ENCODE data around the gene TSHZ2.

TSHZ2 gene

DNA sequence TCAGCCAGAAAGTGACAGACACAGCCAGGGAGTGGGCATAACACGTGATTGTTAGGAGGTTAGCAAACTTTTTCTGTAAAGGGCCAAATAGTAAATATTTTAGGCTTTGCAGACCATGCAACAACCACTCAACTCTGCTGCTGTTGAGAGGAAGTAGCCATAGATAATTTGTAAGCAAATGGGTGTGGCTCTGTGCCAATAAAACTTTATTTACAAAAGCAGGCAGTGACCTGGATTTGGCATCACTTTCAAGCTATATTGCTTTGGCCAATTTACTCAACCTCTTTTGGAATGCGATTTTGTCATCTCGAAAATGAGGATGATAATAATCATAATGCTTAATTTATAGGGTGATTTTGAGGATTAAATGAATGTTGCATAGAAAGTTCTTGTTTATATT lies 152.6 kb downstream of the TSHZ2 start:
- no peak overlapping the region for H3K4ac ChIP-seq (ENCODE audit: low read depth in 1 of 2, low read length in 2 of 2)
- no peak overlapping the region for H4K91ac ChIP-seq (ENCODE audit: low read length)
- H2BK12ac ChIP-seq (ENCODE audit: low read length in 2 of 2), result no peak overlapping the region
- no peak overlapping the region for H2BK5ac ChIP-seq (ENCODE audit: low read depth, low read length, poor library complexity, severe bottlenecking)
- no peak overlapping the region for H2BK15ac ChIP-seq (ENCODE audit: low read depth, poor library complexity, severe bottlenecking)
- peak overlapping the region; percentile 8 for H3K9ac ChIP-seq (ENCODE audit: low read length)
- H3K36me3 ChIP-seq (ENCODE audit: control insufficient read depth in 1 of 2, insufficient read depth in 2 of 2, low read depth in 1 of 2, low read length in 2 of 2), result no peaks in the 10 kb centered on the region
- H3K27ac ChIP-seq (ENCODE audit: low read length, poor library complexity, severe bottlenecking), result no peak overlapping the region
- H3K4me1 ChIP-seq (ENCODE audit: control insufficient read depth, insufficient read depth, low read depth, low read length), result no peaks in the 10 kb centered on the region
- no peaks in the 10 kb centered on the region for H3K79me1 ChIP-seq (replicated peaks; ENCODE audit: low read length, poor library complexity, severe bottlenecking)
- no peak overlapping the region for H3K4me3 ChIP-seq (ENCODE audit: insufficient read depth in 1 of 2, low read depth in 1 of 2, low read length in 2 of 2)
- no peak overlapping the region for H3K4me2 ChIP-seq (ENCODE audit: low read length, poor library complexity, severe bottlenecking)
- 100% methylated on average over 2 of the region's 3 CpGs for WGBS
- H2AK5ac ChIP-seq (ENCODE audit: low read length, severe bottlenecking), result no peak overlapping the region
- H4K8ac ChIP-seq (ENCODE audit: low read length), result no peak overlapping the region
- no peak overlapping the region for H3K23ac ChIP-seq (ENCODE audit: low read length in 2 of 2)
- H3K18ac ChIP-seq (ENCODE audit: low read depth in 1 of 2, low read length in 2 of 2), result no peak overlapping the region
- no peak for DNase-seq
- H3K14ac ChIP-seq (ENCODE audit: low read length in 2 of 2), result no peak overlapping the region
- no peak overlapping the region for H2AFZ ChIP-seq (ENCODE audit: low read depth, low read length)
- H3K9me3 ChIP-seq (ENCODE audit: control insufficient read depth, low read length), result no peaks in the 10 kb centered on the region
- no peaks in the 10 kb centered on the region for H3K27me3 ChIP-seq (ENCODE audit: control insufficient read depth in 1 of 2, insufficient read depth in 1 of 2, low read length in 2 of 2)
- no peak overlapping the region for H2BK120ac ChIP-seq (ENCODE audit: low read depth, low read length)

DNA sequence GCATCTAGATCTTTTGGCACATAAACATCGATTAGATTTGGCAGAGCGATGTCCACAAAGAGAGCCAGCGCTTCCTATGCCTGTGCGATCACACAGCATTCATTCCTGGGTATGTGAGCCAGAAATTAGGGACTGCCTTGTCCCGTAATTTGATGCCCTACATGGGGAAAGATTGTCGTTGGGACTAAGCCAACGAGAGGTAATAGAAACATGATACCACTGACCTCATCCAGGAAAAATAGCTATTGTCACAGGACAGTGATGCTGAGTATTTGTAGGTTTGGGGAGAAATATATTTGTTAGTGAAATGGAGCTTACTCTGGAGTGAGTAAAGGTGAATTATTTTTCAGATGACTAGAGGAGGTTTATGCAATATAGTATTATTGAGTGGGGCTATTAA lies 154.0 kb downstream of the TSHZ2 start:
- H2BK5ac ChIP-seq (ENCODE audit: low read depth, low read length, poor library complexity, severe bottlenecking), result no peak overlapping the region
- no peaks in the 10 kb centered on the region for H3K79me1 ChIP-seq (replicated peaks; ENCODE audit: low read length, poor library complexity, severe bottlenecking)
- WGBS, result 72% methylated on average over 7 of the region's 7 CpGs
- no peak overlapping the region for H3K9ac ChIP-seq (ENCODE audit: low read length)
- H3K4me2 ChIP-seq (ENCODE audit: low read length, poor library complexity, severe bottlenecking), result no peak overlapping the region
- no peaks in the 10 kb centered on the region for H3K36me3 ChIP-seq (ENCODE audit: control insufficient read depth in 1 of 2, insufficient read depth in 2 of 2, low read depth in 1 of 2, low read length in 2 of 2)
- no peak overlapping the region for H2AK5ac ChIP-seq (ENCODE audit: low read length, severe bottlenecking)
- H3K14ac ChIP-seq (ENCODE audit: low read length in 2 of 2), result no peak overlapping the region
- H2BK12ac ChIP-seq (ENCODE audit: low read length in 2 of 2), result no peak overlapping the region
- H3K18ac ChIP-seq (ENCODE audit: low read depth in 1 of 2, low read length in 2 of 2), result no peak overlapping the region
- H3K27ac ChIP-seq (ENCODE audit: low read length, poor library complexity, severe bottlenecking), result no peak overlapping the region
- H2BK120ac ChIP-seq (ENCODE audit: low read depth, low read length), result no peak overlapping the region
- H3K4me3 ChIP-seq (ENCODE audit: insufficient read depth in 1 of 2, low read depth in 1 of 2, low read length in 2 of 2), result no peak overlapping the region
- DNase-seq, result no peak
- no peak overlapping the region for H2BK15ac ChIP-seq (ENCODE audit: low read depth, poor library complexity, severe bottlenecking)
- H4K91ac ChIP-seq (ENCODE audit: low read length), result no peak overlapping the region
- no peak overlapping the region for H2AFZ ChIP-seq (ENCODE audit: low read depth, low read length)
- H4K8ac ChIP-seq (ENCODE audit: low read length), result no peak overlapping the region
- H3K4me1 ChIP-seq (ENCODE audit: control insufficient read depth, insufficient read depth, low read depth, low read length), result no peaks in the 10 kb centered on the region
- no peaks in the 10 kb centered on the region for H3K9me3 ChIP-seq (ENCODE audit: control insufficient read depth, low read length)
- H3K27me3 ChIP-seq (ENCODE audit: control insufficient read depth in 1 of 2, insufficient read depth in 1 of 2, low read length in 2 of 2), result no peaks in the 10 kb centered on the region
- no peak overlapping the region for H3K4ac ChIP-seq (ENCODE audit: low read depth in 1 of 2, low read length in 2 of 2)
- no peak overlapping the region for H3K23ac ChIP-seq (ENCODE audit: low read length in 2 of 2)

DNA sequence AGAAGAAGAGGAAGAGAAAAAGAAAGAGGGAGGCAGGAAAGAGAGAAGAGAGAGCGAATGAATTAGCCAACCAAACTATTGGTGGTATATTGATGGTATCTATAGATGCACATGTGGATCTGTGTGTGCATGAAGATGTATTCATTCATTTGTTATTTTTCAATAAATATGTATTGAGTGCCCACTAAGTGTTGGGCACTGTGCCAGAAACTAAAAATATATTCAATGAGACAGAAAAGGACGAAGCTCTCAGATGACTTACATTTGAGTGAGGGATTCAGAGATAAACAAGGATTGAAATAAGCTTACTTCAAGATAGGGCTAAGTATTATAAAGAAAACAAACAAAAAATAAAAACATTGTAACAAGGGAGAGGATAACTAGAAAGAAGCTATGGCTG lies 154.9 kb downstream of the TSHZ2 start:
- DNase-seq, result no peak
- WGBS, result 97% methylated on average over 2 of the region's 2 CpGs
- Histone ChIP-seq H2AK5ac (ENCODE audit: low read length, severe bottlenecking) (no peak overlapping the region), H3K9me3 (ENCODE audit: control insufficient read depth, low read length) (no peaks in the 10 kb centered on the region), H3K18ac (ENCODE audit: low read depth in 1 of 2, low read length in 2 of 2) (no peak overlapping the region), H2BK120ac (ENCODE audit: low read depth, low read length) (no peak overlapping the region), H3K14ac (ENCODE audit: low read length in 2 of 2) (no peak overlapping the region), H4K8ac (ENCODE audit: low read length) (no peak overlapping the region), H3K79me1 (replicated peaks; ENCODE audit: low read length, poor library complexity, severe bottlenecking) (no peaks in the 10 kb centered on the region), H4K91ac (ENCODE audit: low read length) (no peak overlapping the region), H3K9ac (ENCODE audit: low read length) (no peak overlapping the region), H3K4me1 (ENCODE audit: control insufficient read depth, insufficient read depth, low read depth, low read length) (no peaks in the 10 kb centered on the region), H2BK15ac (ENCODE audit: low read depth, poor library complexity, severe bottlenecking) (no peak overlapping the region), H3K23ac (ENCODE audit: low read length in 2 of 2) (no peak overlapping the region), H3K4me3 (ENCODE audit: insufficient read depth in 1 of 2, low read depth in 1 of 2, low read length in 2 of 2) (no peak overlapping the region), H3K4me2 (ENCODE audit: low read length, poor library complexity, severe bottlenecking) (no peak overlapping the region), H2AFZ (ENCODE audit: low read depth, low read length) (no peak overlapping the region), H2BK12ac (ENCODE audit: low read length in 2 of 2) (no peak overlapping the region), H2BK5ac (ENCODE audit: low read depth, low read length, poor library complexity, severe bottlenecking) (no peak overlapping the region), H3K4ac (ENCODE audit: low read depth in 1 of 2, low read length in 2 of 2) (no peak overlapping the region), H3K36me3 (ENCODE audit: control insufficient read depth in 1 of 2, insufficient read depth in 2 of 2, low read depth in 1 of 2, low read length in 2 of 2) (no peaks in the 10 kb centered on the region), H3K27ac (ENCODE audit: low read length, poor library complexity, severe bottlenecking) (no peak overlapping the region), H3K27me3 (ENCODE audit: control insufficient read depth in 1 of 2, insufficient read depth in 1 of 2, low read length in 2 of 2) (no peaks in the 10 kb centered on the region)

DNA sequence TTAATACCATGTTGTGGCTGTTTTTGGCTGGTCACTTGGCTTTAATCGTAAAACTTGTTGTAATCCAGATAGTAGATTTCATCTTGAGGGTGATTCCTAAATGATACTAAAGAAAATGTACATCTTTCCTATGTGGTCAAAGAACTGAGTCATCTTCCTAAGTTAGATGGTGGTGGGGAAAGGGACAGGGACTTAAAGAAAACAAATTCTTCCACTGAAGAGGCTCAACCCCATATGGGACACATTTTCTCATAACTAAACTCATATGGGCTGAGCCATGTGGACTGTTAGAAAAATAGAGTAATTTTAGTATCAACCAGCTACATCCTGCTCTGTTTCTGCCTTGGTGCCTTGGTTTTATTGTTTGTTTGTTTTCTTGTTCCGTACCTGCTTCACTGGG lies 155.8 kb downstream of the TSHZ2 start:
- no peak overlapping the region for H3K4me2 ChIP-seq (ENCODE audit: low read length, poor library complexity, severe bottlenecking)
- 85% methylated on average over 2 of the region's 2 CpGs for WGBS
- no peak overlapping the region for H3K27ac ChIP-seq (ENCODE audit: low read length, poor library complexity, severe bottlenecking)
- no peak overlapping the region for H2BK120ac ChIP-seq (ENCODE audit: low read depth, low read length)
- H2BK15ac ChIP-seq (ENCODE audit: low read depth, poor library complexity, severe bottlenecking), result no peak overlapping the region
- no peak overlapping the region for H3K23ac ChIP-seq (ENCODE audit: low read length in 2 of 2)
- no peak for DNase-seq
- no peak overlapping the region for H4K91ac ChIP-seq (ENCODE audit: low read length)
- no peak overlapping the region for H3K18ac ChIP-seq (ENCODE audit: low read depth in 1 of 2, low read length in 2 of 2)
- H3K4ac ChIP-seq (ENCODE audit: low read depth in 1 of 2, low read length in 2 of 2), result no peak overlapping the region
- no peak overlapping the region for H3K4me3 ChIP-seq (ENCODE audit: insufficient read depth in 1 of 2, low read depth in 1 of 2, low read length in 2 of 2)
- no peak overlapping the region for H3K9ac ChIP-seq (ENCODE audit: low read length)
- no peaks in the 10 kb centered on the region for H3K27me3 ChIP-seq (ENCODE audit: control insufficient read depth in 1 of 2, insufficient read depth in 1 of 2, low read length in 2 of 2)
- H3K79me1 ChIP-seq (replicated peaks; ENCODE audit: low read length, poor library complexity, severe bottlenecking), result no peaks in the 10 kb centered on the region
- no peak overlapping the region for H2BK5ac ChIP-seq (ENCODE audit: low read depth, low read length, poor library complexity, severe bottlenecking)
- no peak overlapping the region for H4K8ac ChIP-seq (ENCODE audit: low read length)
- H2AFZ ChIP-seq (ENCODE audit: low read depth, low read length), result no peak overlapping the region
- no peak overlapping the region for H2BK12ac ChIP-seq (ENCODE audit: low read length in 2 of 2)
- no peak overlapping the region for H3K14ac ChIP-seq (ENCODE audit: low read length in 2 of 2)
- no peaks in the 10 kb centered on the region for H3K4me1 ChIP-seq (ENCODE audit: control insufficient read depth, insufficient read depth, low read depth, low read length)
- no peaks in the 10 kb centered on the region for H3K36me3 ChIP-seq (ENCODE audit: control insufficient read depth in 1 of 2, insufficient read depth in 2 of 2, low read depth in 1 of 2, low read length in 2 of 2)
- H2AK5ac ChIP-seq (ENCODE audit: low read length, severe bottlenecking), result no peak overlapping the region
- H3K9me3 ChIP-seq (ENCODE audit: control insufficient read depth, low read length), result no peaks in the 10 kb centered on the region

Data from mesenchymal stem cell (in vitro differentiated cells and primary cell).